Stimulated activated CD4-positive, alpha-beta T cell treated with anti-CD3 and anti-CD28 coated beads, Interleukin-1b, Interleukin-23, amount 100 ng/mL, for 48 hours (primary cell): ENCODE results near the gene CYP21A2.
"Not testable (repeated sequence)": the region's sequence is repeated elsewhere in the genome, so short reads cannot be mapped to it uniquely, and the experiment has no call there.

Experiments
- DNase-seq: peaks from one replicate; pipeline ENCODE4 v3.0.0-alpha.2; 2020

Gene CYP21A2

GRCh38 chr6:32055756-32056155 is 17.5 kb downstream of the CYP21A2 start:
- not testable (repeated sequence) for DNase-seq

GRCh38 chr6:32056254-32056653 is 18.0 kb downstream of the CYP21A2 start:
- no peak for DNase-seq

- DNase-seq = no peak
Measured at GRCh38 chr6:32057966-32058365, 19.8 kb downstream of the CYP21A2 start.

GRCh38 chr6:32058511-32058963 is 20.3 kb downstream of the CYP21A2 start:
- DNase-seq = no peak

- no peak for DNase-seq
Measured at GRCh38 chr6:32060966-32061655, 22.9 kb downstream of the CYP21A2 start.

GRCh38 chr6:32064706-32065105 is 26.5 kb downstream of the CYP21A2 start:
- no peak for DNase-seq

GRCh38 chr6:32067521-32067920 is 29.3 kb downstream of the CYP21A2 start:
- DNase-seq = not testable (repeated sequence)

DNA sequence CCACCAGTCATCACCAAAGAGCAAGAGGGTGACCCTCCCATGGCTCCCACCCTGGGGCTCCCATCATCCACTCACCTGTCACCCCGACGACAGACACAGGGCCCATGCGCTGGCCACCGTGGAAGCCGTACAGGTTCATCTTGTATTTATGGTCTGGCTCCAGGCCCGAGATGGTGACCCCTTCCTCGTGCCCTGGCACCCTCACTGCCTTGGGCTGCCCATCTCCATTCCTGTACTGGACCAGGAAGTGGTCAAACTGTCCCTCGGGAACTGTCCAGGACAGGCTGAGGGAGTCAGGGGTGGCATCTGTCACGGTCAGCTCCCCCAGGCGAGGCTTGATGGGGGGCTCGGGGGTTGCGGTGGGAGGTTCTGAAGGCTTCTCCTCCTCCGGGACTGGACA is 30.1 kb downstream of the CYP21A2 start:
- DNase-seq = not testable (repeated sequence)

DNA sequence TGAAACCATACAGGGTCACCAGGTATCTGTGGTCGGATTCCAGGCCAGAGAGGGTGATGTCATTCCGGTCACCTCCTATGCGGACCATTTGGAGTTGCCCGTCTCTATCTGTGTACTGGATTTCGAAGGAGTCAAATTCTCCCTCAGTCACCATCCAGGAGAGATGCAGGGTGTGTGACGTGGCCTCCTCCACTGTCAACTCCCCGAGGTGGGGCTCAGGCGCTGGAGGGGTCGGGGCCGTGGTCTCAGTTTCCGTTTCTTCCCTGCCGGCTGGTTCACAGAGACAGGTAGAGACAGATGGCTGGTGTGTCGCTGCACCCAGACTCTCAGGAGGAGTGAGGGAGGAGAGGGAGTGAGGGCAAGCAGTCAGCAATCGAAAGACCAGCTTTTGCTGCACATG is 30.7 kb downstream of the CYP21A2 start:
- DNase-seq = no peak

- DNase-seq = no peak
Measured at GRCh38 chr6:32069460-32069859, 31.2 kb downstream of the CYP21A2 start.

- DNase-seq = no peak
Measured at GRCh38 chr6:32069878-32070515, 31.8 kb downstream of the CYP21A2 start.

GRCh38 chr6:32070814-32071543 is 32.8 kb downstream of the CYP21A2 start:
- no peak for DNase-seq

DNA sequence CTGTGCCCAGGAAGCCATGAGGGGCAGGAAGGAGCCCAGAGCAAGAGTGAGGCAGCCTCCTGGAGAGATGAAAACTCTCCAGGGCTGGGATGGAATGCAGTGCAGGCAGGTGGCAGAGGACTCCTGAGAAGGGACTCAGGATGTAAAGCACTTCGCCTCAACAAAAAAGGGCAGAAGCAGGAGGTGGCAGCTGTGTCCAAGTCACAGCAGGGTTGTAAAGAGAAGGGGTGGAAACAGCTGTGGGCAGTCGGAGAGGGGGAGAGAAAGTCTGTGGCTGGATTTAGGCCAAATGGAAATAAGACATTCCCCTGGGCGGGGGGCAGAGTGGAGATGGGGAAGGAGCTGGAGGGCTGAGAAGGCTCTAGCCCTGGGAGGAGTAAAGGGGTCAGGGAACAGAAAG is 34.9 kb downstream of the CYP21A2 start:
- DNase-seq = no peak

- no peak for DNase-seq
Measured at GRCh38 chr6:32073613-32074012, 35.4 kb downstream of the CYP21A2 start.

DNA sequence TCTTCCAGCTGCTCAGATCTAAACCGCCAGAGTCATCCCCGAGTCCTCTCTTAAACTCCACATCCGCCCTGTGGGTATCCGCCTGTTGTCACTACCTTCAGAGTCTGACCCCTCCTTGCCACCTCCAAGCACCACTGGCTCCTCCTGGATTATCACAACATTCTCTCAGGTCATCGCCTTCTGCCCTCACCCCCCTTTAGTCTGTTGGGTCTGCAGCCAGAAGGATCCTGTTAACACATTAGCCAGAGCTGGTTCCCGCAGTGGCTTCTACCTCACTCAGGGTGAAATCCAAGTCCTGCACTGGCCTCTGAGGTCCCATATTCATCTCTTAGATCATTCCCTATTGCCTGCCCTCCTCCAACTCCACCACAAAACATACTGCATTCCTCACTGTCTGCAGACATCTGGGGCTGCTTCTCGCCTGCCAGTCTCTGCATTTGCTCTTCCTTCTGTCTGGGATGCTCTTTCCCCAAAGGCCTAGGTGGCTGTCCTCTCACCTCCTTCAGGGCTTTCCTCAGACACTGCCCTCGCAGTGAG is 36.8 kb downstream of the CYP21A2 start:
- no peak for DNase-seq

- DNase-seq = no peak
Measured at GRCh38 chr6:32075781-32076180, 37.6 kb downstream of the CYP21A2 start.

GRCh38 chr6:32076321-32076809 is 38.1 kb downstream of the CYP21A2 start:
- DNase-seq = no peak

GRCh38 chr6:32079566-32080290 is 41.5 kb downstream of the CYP21A2 start:
- no peak for DNase-seq

GRCh38 chr6:32081168-32081990 is 43.2 kb downstream of the CYP21A2 start:
- DNase-seq = no peak

GRCh38 chr6:32082478-32082877 is 44.3 kb downstream of the CYP21A2 start:
- no peak for DNase-seq

- DNase-seq = no peak
Measured at GRCh38 chr6:32082935-32083334, 44.7 kb downstream of the CYP21A2 start.
